22Rv1 (cell line): ENCODE measurements around the gene CLSTN3.

ENCODE experiments used
- ZFX ChIP-seq: fragments of 450-650 bp; IDR thresholded peaks from 2 replicates; pipeline ENCODE4 v1.6.1; 2017; ENCODE audit warnings: antibody characterized with exemption, borderline replicate concordance
- TF ChIP-seq, protein P1 (sequence below): fragments of 450-650 bp; IDR thresholded peaks from 2 replicates; pipeline ENCODE4 v1.5.1; 2017; ENCODE audit warnings: mild to moderate bottlenecking

DNA sequence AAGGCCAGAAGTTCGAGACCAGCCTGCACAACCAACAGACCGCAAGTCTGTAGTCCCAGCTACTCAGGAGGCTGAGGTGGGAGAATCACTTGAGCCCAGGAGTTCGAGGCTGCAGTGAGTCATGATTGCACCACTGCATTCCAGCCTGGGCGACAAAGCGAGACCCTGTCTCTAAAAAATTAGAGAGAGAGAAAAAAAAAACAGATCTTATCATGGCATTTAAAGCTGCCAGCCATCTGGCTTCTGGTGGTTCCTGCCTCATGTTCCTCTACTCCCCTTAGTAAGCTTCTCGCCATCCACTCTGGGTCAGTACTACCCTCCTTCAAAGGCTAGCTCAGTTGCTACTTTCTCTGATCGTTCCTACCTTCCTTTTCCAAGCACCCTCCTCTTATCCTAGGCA, 16.1 kb downstream of the CLSTN3 start:
- TF ChIP-seq, protein P1, sequence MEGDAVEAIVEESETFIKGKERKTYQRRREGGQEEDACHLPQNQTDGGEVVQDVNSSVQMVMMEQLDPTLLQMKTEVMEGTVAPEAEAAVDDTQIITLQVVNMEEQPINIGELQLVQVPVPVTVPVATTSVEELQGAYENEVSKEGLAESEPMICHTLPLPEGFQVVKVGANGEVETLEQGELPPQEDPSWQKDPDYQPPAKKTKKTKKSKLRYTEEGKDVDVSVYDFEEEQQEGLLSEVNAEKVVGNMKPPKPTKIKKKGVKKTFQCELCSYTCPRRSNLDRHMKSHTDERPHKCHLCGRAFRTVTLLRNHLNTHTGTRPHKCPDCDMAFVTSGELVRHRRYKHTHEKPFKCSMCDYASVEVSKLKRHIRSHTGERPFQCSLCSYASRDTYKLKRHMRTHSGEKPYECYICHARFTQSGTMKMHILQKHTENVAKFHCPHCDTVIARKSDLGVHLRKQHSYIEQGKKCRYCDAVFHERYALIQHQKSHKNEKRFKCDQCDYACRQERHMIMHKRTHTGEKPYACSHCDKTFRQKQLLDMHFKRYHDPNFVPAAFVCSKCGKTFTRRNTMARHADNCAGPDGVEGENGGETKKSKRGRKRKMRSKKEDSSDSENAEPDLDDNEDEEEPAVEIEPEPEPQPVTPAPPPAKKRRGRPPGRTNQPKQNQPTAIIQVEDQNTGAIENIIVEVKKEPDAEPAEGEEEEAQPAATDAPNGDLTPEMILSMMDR = no peak
- TF ChIP-seq ZFX = no peak
